Posterior vena cava (tissue), 2 donors: ENCODE measurements around the gene GLTP. TPM values are rescaled to one million over a fixed set of nuclear protein-coding genes. Genes with fewer than 3 reads are reported as not detected.
"Not testable (repeated sequence)": the region's sequence is repeated elsewhere in the genome, so short reads cannot be mapped to it uniquely, and the experiment has no call there.

Source experiments
- DNase-seq: peaks from one replicate; pipeline ENCODE4 v3.0.0-alpha.2; 2020; ENCODE audit warnings: low spot score
- intact Hi-C, 2 donors: fragments of 100-400 bp; cut with DNase I; formaldehyde crosslinking; loops; one replicate each; pipeline versions ENCODE4 v1.14.1 to v1.14.2; 2022 to 2023
- total RNA-seq, 2 donors: library from RNA; stranded (reverse); fragmentation: NEBNext Ultra II Directional; extraction: Animal tissue kit (Norgen Biotek cat#: 25700); gene quantifications; one replicate each; pipeline ENCODE4 v1.2.1, GENCODE V29; 2021
- donor health status: DM: yes; HTN: yes; CAD: no.
- donor health status: DM: yes; HTN: yes; CAD: no.

The GLTP gene
- total RNA-seq, 2 donors from 2014 or later: 34.9 to 36.4 TPM

- intact Hi-C loops: no loop called here
- no peak for DNase-seq
Measured at GRCh38 chr12:109910969-109911348, 30.6 kb upstream of the GLTP start.

- DNase-seq: no peak
- intact Hi-C loops: no loop called here
Measured at GRCh38 chr12:109910254-109910968, 30.1 kb upstream of the GLTP start.

- DNase-seq: no peak
- intact Hi-C loops: no loop called here
Measured at GRCh38 chr12:109905301-109905700, 25.0 kb upstream of the GLTP start.

- DNase-seq: no peak
- intact Hi-C loops: no loop called here
Measured at GRCh38 chr12:109902891-109903418, 22.6 kb upstream of the GLTP start.

GRCh38 chr12:109900752-109901580 lies 20.6 kb upstream of the GLTP start:
- no peak for DNase-seq
- intact Hi-C loops: no loop called here

GRCh38 chr12:109899783-109900751 lies 19.7 kb upstream of the GLTP start, which contains the start of gene TCHP:
TCHP (plus strand) TSS chr12:109900274; CDS start chr12:109903027, 2,753 bp downstream.
- intact Hi-C loops: no loop called here
- peak; percentile 96 for DNase-seq

- DNase-seq, intact Hi-C loops: not testable (repeated sequence)
Measured at GRCh38 chr12:109899345-109899744, 19.0 kb upstream of the GLTP start.

- no peak for DNase-seq
- intact Hi-C loops: no loop called here
Measured at GRCh38 chr12:109897029-109897428, 16.7 kb upstream of the GLTP start.

GRCh38 chr12:109896188-109896587 lies 15.8 kb upstream of the GLTP start:
- DNase-seq: no peak
- intact Hi-C loops: no loop called here

GRCh38 chr12:109894939-109895338 lies 14.6 kb upstream of the GLTP start:
- intact Hi-C loops: no loop called here
- no peak for DNase-seq

- DNase-seq: no peak
- intact Hi-C loops: no loop called here
Measured at GRCh38 chr12:109893261-109893995, 13.1 kb upstream of the GLTP start.

- DNase-seq: no peak
- intact Hi-C loops: no loop called here
Measured at GRCh38 chr12:109892748-109893147, 12.4 kb upstream of the GLTP start.

- intact Hi-C loops: no loop called here
- DNase-seq: no peak
Measured at GRCh38 chr12:109892165-109892715, 11.9 kb upstream of the GLTP start.

- DNase-seq, intact Hi-C loops: not testable (repeated sequence)
Measured at GRCh38 chr12:109891731-109892130, 11.4 kb upstream of the GLTP start.

- intact Hi-C loops: no loop called here
Measured at GRCh38 chr12:109890620-109891170, 10.4 kb upstream of the GLTP start.

GRCh38 chr12:109888179-109889020 lies 8.1 kb upstream of the GLTP start:
- intact Hi-C loops: loop anchor here in 1 of 2 donors (10.0 kb wide), 1 partner anchor 84 kb away; no protein-coding TSS in a partner anchor
- no peak for DNase-seq

More at GRCh38 chr12:109890620-109891170, 10.4 kb upstream of the GLTP start:
- no peak for DNase-seq

GRCh38 chr12:109885616-109886015 lies 5.3 kb upstream of the GLTP start:
- no peak for DNase-seq
- intact Hi-C loops: loop anchor here in 1 of 2 donors (10.0 kb wide), 1 partner anchor 81 kb away; no protein-coding TSS in a partner anchor
